ENCODE results near the gene GRN.
"Not testable (repeated sequence)": the region's sequence is repeated elsewhere in the genome, so short reads cannot be mapped to it uniquely, and the experiment has no call there.

Gene GRN

DNA sequence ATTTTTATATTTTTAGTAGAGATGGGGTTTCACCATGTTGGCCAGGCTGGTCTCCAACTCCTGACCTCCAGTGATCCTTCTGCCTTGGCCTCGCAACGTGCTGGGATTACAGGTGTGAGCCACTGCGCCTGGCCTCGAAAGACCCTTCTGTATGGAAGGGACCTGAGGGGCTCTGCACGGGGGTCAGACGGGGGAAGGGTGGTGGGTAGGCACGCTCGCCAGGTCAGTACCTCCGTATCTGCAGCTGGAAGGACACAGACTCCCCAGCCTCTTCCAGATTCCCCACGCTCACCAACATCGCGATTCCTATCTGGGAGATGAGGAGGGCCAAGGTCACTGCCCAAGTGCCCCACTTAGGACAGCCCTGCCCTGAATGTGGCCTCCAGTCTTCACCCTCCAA is 31.7 kb downstream of the GRN start:
- no peak for FAIRE-seq
- DNase-seq (ENCODE audit: extremely low spot score, insufficient read length, low read depth), result no peak

DNA sequence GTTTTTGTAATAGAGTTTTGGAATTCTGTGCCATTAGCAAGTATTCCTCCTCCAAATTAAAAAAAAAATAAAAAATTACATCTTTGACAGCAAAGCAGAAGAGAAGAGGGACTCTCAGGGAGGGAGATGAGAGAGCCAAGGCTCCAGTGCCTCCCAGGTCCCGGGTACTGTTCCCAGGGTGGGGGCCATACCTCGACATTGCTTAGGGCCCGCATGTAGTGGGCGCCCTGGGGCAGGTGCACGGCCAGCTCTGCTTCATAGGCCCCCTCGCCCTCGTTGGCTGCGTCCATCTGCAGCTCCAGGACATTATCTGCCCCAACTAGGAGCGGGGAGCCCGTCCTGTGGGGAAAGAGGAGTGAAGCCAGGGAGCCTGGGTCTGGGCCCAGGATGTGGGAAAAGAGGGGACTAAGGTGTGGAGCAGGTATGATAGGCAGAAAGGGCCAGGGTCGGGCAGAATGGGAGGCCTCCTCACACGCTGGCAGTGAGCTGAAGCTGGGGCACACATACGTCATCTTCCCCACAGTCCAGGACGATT is 33.1 kb downstream of the GRN start:
- FAIRE-seq (no peak), DNase-seq (ENCODE audit: extremely low spot score, insufficient read length, low read depth) (no peak)

DNA sequence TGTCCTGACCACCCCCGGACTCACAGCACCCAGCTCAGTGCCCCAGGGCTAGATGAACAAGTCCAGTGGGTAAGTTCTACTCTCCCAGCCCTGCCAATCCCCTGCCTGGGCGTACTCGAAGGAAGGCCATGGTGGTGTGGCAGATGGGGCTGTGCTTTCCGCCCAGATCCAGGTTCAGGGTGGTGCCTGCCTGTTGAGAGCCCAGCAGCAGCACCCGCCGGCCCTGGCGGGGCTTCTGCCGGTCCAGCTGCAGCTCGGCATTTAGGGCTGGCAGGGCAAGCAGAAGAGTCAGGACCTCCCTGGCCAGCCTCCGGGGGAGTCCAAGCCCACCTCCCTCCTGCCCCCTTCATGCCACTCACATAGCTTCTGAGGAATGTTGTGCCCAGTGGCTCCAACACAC is 34.8 kb downstream of the GRN start:
- FAIRE-seq (no peak), DNase-seq (ENCODE audit: extremely low spot score, insufficient read length, low read depth) (no peak)

DNA sequence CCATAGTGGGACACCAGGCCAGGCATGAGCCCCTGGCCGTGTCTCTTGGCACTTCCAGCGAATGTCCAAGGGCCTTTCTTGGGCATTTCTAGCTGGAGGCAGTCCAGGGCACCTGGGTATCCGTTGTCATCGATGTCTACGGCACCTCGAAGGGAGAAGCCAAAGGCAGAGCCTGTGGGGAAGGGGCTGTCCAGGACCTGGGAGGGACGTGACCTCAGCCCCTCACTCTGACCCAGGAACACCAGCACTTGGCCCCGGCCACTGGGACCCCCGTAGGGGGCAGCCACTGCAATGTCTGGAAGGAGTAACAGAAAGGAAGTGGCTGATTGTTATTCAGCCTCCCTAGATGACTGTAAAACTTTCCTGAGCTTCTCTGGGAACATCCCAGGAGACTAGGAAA is 35.7 kb downstream of the GRN start:
- no peak for FAIRE-seq

DNA sequence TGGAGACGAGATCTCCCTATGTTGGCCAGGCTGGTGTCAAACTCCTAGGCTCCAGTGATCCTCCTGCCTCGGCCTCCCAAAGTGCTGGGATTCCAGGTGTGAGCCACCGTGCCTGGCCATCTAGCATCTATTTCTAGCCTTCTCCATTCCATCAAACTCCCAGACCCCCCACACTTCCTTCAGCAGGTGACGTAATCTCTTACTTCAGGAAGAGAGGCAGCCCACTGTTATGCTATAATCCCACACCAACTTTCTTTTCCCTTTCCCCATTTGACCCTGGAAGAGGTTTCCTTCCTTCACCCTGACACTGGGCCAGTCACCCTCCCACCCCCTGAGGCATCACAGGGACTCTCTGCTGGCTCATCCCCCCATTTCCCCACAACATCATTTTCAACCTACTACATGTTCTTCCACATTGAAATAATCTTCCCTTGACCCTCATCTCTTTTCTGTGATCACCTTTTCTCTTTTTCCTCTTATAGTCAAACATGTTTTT is 36.8 kb downstream of the GRN start:
- DNase-seq (ENCODE audit: extremely low spot score, insufficient read length, low read depth), result no peak
- no peak for FAIRE-seq

More for the DNA sequence above, 35.7 kb downstream of the GRN start:
- DNase-seq (ENCODE audit: extremely low spot score, insufficient read length, low read depth), result no peak

DNA sequence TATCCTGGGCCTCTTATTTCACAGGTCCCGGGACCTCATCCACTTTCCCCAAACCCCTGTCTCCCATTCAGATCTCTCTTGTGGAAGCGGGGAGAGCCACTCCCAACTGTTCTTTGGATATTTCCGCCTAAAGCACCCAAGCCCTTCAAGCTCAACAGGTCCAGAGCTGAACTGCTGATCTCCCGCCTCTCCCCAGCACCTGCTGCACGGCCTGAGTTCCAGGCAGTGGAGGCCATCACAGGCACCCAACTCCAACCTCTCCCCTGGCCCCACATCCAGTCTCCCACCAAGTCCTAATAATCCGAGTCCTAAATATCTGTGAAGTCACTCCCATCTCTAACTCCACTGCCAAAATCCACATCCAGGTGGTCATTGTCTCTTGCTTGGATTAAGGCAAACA is 37.8 kb downstream of the GRN start:
- FAIRE-seq, result no peak
- DNase-seq (ENCODE audit: extremely low spot score, insufficient read length, low read depth), result no peak

DNA sequence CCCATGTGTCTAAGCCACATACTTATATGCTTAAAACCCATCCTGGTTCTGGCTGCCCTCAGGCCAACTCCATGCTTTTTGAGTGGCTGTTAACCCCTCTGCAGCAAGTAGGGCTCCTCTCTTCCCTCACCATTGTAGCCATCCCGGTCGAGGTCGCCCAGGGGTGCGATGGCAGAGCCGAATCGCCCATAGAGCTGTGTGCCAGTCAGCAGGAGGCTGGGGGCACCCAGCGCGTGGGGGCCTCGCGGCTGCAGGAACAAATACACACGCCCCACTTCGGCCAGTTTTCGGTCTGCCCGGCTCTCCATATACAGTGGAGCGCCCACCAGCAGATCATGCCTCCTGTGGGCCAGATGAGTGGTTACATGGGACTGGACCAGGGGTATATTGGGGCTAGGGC is 38.3 kb downstream of the GRN start:
- DNase-seq (ENCODE audit: extremely low spot score, insufficient read length, low read depth), result no peak

DNA sequence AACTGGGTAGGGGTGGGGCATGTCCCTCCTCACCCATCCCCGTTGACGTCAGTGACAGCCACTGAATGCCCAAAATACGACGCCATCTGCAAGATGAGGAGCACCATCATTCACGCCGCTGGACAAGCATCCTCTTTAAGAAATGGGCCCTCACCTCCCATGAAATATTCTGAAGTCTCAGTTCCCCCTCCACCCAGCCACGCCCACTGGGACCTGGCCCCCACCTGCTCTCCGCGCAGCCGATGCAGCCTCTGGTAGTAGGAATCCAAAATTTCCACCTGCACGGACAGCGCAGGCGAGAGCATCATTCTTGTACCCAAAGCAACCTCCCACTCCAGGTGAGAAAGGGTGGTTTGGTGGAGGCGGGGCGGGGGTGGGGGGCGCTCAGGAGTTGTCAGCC is 38.8 kb downstream of the GRN start:
- DNase-seq (ENCODE audit: extremely low spot score, insufficient read length, low read depth), result no peak
- FAIRE-seq, result no peak

More for the DNA sequence above, 38.3 kb downstream of the GRN start:
- FAIRE-seq, result no peak

DNA sequence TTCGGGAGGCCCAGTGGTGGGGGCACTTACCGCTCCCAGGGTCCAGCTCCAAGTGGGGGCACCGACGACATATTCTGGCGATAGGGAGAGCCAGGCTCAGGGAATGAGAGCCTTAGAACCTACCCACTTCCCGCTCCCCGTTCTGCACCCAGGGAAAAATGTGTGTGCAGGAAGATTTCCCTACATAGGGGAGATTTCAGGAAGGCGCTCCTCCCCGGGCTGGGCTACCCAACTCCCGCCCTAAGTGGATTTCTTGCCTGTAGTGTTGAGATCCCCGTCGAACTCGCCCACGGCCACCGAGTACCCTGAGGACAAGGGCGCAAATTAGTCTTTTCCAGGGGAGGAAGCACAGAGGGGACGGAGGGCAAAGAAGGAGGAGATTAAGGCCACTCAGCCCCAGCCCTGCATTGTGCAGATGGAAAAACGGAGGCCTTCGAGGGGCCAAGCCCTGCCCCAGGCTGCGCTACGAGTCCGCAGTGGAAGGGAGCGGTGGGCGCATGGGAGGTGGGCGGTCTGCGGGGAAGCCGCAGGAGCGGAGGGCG is 39.2 kb downstream of the GRN start:
- DNase-seq (ENCODE audit: extremely low spot score, insufficient read length, low read depth) (no peak), FAIRE-seq (no peak)

DNA sequence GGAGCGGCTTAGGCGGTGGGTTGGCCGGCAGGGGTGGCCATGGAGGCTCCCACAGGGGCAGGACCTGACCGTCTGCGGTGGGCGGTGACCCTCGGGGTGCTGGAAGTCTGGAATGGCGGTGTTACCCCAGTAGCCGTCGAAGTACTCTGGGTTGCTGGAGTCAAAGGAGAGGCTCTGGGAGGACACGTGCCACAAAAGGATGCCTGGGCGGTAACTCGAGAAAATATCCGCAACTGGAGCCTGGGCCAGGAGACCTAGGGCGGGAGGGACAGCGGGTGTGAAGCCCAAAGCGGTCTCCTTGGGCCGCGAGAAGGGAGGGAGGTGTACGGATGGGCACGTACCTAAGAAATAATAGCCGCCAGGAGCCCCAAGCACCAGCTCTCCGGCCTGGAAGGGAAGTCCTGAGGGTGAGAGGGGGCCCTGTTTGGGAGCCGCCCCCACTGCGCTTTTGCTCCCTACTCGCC is 39.8 kb downstream of the GRN start:
- no peak for FAIRE-seq

DNA sequence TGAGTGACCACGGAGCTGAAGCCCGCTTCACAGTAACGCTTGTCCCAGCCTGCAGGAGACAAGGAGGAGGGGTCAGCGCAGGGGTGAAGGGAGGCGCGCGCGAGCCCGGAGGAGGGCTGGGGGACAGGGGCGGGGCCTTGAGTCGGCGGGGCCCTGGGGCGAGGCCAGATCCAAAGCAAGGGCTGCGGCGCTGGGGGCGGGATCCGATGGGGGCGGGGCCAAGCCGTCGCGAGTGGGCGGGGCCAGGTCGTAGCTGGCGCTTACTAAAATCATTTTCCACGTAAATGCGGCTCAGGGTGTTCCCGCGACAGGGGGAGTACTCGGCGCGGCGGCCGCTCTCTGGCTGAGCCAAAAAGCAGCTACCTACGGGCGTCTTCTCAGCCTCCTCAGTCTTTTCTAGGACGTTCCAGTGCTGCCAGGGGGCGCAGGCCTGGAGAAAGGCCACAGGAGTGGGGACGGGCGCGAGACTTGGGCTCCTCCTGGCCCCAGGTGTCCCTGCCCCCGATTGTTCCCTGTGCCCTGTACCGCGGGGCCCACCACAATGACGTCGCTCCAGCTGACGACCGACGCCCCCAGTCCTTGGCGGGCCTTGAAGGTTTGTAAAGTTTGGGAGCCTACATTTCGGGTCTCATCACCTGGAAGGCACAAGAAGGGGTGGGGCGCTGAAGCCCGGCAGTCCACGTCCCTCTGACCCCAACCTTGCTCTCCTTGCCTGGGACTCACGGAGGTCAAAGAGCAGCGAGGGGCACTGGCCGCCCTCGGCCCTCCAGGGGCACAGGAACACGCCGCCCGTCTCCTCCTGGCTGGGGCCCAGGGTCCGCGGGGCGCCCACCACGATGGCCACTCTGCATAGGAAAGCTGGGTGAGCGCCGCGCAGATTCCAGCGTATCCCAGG is 40.4 kb downstream of the GRN start:
- peak; percentile 70 for DNase-seq (ENCODE audit: extremely low spot score, insufficient read length, low read depth)
- peak; percentile 59 for FAIRE-seq

More for the DNA sequence above, 39.8 kb downstream of the GRN start:
- DNase-seq (ENCODE audit: extremely low spot score, insufficient read length, low read depth), result no peak

DNA sequence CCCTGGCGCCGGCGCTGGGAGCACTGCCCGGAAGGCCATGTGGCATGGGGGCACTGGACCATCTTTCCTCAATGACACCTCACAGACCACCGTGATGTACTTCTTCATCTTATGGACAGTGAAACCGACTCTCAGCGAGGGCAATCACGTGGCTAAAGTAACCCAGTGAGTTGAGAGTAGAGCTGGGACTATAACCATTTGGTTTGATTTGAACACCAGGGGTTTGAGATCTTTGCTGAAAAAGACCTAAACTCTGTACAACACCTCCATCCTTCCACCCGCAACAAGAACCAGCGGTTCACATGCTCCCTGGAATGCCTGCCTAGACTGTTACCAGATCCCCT is 41.1 kb downstream of the GRN start:
- FAIRE-seq, result no peak

DNA sequence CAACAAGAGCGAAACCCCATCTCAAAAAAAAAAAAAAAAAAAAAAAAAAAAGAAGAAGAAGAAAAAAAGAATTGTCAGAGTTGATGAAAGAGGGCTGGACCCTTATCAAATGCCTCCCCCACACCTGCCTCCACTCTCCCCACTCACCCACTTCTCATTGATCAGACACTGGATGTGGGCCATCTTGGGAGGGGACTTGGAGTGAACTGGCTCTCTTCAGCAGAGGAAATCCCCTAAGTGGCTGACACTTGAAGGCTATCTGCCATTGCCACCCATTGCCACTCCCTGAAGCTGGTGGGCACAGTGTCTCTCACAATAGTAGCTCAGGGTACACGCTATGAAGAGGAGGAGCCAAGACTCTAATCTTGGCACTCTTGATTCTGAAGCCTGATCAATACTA is 42.7 kb downstream of the GRN start:
- no peak for FAIRE-seq
- DNase-seq (ENCODE audit: extremely low spot score, insufficient read length, low read depth), result no peak

More for the DNA sequence above, 41.1 kb downstream of the GRN start:
- no peak for DNase-seq (ENCODE audit: extremely low spot score, insufficient read length, low read depth)

DNA sequence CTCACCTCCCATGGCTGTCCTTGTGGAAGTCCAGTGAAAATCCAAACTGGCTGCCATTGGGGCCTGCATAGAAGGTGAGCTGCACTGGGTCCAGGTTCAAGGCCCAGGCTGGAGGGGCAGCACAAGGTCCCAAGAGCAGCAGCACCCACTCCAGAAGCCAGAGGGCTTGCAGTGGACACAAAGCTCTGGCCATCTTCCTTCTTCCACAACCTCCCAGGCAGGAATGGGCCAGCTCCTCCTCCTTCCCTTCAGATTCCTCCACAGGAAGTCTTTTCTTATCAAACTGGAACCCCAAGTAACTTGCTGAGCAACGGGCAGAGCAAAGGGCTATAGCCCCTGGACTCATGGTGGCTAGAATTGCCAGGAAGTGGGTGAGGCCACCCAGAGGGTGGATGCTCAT is 44.2 kb downstream of the GRN start, which contains the start of gene ITGA2B:
Gene ITGA2B, minus strand, starts transcription at position 369 of the 400 bp plus-strand sequence. Its CDS starts 176 bp downstream, at position 193.
- FAIRE-seq (no peak), DNase-seq (ENCODE audit: extremely low spot score, insufficient read length, low read depth) (no peak)

DNA sequence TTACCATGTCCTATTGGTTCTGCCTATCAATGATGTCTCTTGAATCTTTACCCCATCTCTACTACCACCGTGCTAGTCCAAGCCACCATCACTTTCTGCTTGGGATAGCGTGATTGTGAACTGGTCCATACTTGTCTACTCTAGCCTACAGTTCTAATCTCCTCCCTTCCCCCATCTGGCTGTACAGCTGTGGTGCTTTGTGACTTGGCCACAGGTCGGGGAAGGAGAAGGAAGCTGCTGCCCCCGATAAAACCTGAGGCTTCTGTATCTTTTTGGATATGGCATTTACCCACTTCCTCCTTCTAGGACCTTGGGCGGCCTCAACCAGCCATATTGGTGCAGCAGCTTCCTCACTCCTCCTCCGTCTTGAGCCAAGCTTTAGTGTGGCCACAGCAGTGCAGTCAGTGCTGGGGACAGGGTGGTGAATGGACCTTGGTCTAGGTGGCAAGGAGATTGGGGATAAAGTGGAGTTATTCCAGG is 44.7 kb downstream of the GRN start:
- FAIRE-seq, result no peak

DNA sequence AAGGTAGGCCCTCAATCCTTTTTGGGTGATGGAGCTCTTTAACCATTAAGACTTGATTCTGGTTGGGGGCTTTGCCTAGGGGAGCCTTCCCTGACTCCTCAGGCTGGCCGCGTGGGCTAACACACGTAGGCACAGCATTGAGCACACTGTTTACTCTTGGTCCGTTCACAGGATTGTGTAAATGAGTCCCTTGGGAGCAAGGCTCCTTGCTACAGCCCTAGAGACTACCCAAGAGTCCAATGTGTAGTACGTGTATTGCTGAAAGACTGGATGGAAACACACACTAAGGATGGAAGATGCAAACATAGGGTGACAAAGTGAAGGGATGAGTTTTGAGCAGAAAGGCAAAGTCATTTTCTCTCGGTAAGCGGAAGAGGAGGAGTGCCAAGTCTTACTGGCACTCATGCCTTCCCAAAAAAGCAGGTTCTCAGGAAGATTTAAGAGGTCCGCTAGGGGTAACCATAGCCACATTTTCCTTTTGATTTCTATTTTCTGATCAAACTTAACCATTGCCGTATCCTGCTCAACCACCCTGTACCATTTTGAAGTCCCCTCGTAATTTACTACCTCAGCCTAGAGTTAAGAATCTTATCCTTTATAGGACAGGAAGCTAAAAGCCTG is 45.3 kb downstream of the GRN start:
- FAIRE-seq (no peak), DNase-seq (ENCODE audit: extremely low spot score, insufficient read length, low read depth) (no peak)

More for the DNA sequence above, 44.7 kb downstream of the GRN start:
- DNase-seq (ENCODE audit: extremely low spot score, insufficient read length, low read depth), result no peak

DNA sequence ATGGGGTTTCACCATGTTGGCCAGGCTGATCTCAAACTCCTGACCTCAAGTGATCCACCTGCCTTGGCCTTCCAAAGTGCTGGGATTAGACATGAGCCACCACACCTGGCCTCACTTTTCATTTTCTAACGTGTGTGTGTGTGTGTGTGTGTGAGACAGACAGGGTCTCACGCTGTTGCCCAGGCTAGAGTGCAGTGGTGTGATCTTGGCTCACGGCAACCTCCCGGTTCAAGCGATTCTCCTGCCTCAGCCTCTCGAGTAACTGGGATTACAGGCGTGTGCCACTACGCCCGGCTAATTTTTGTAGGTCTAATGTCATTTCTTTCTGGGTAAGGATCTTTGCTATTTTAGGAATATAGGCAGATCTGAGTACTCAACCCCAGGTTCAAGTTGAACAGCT is 49.0 kb downstream of the GRN start:
- DNase-seq (ENCODE audit: extremely low spot score, insufficient read length, low read depth), result not testable (repeated sequence)

DNA sequence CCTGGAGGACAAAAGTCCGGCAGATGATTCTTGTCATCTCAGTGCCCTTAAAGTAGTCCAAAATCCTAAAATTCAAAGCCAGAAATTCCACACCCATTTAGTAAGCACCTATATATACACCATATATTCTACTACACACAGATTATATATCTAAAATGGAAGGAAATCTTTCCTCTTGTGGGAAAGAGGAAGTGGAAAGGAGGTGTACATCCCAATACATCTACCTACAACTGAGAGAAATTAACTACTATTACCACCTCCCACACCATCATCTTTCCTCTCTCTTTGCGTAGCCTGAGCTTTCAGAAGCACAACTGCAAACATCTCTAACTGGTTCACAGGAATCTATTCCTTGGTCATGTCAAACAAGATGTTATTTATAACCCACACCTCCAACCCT is 49.7 kb downstream of the GRN start:
- no peak for DNase-seq (ENCODE audit: extremely low spot score, insufficient read length, low read depth)
- FAIRE-seq, result no peak

More for the DNA sequence above, 49.0 kb downstream of the GRN start:
- FAIRE-seq, result not testable (repeated sequence)

DNA sequence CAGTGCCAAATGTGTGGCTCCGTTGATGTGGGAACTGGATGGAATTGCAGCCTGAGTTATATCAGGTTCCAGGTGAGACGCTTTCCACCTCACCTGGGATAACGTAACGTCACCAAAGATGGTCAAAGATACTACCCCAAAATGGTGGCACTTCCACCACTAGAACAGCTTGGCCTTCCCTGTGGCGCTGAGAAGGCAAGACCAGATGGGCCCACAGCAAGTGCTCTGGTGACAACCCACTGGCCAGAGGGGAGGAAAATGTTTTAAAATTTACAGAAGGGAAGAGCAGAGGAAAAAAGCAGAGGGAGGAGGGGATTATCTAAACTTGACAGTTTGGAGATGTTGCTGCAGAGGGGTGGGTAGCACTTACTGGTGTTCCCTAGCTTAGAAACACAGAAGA is 51.8 kb downstream of the GRN start:
- DNase-seq (ENCODE audit: extremely low spot score, insufficient read length, low read depth) (no peak), FAIRE-seq (no peak)
